Measurements from ENCODE around the gene DMXL2. TPM values are rescaled to one million over a fixed set of nuclear protein-coding genes. Genes with fewer than 3 reads are reported as not detected.

DMXL2 gene
- total and polyA plus RNA-seq, 7 experiments from 2014 or later: 1.1 to 58.3 (median 7.0) TPM

- Histone ChIP-seq H3K27me3 (ENCODE audit: control insufficient read depth in 2 of 2, insufficient read depth in 2 of 2, low read length in 2 of 2) (no peaks in the 10 kb centered on the region), H3K4me1 (ENCODE audit: control insufficient read depth in 2 of 2, insufficient read depth in 2 of 2, low read length in 2 of 2) (no peaks in the 10 kb centered on the region), H3K9me3 (ENCODE audit: control insufficient read depth in 2 of 3, low read length in 3 of 3) (no peaks in the 10 kb centered on the region), H3K4me3 (ENCODE audit: low read length) (no peak overlapping the region), H3K27ac (ENCODE audit: low read depth, low read length) (no peak overlapping the region), H3K36me3 (ENCODE audit: control insufficient read depth in 2 of 3, insufficient read depth in 3 of 3, low read length in 3 of 3) (no peaks in the 10 kb centered on the region)
- Mint-ChIP-seq H3K36me3 (peaks cover 0 to 23% (median 8%) of the 10 kb centered on the region in 5 donors), H3K27ac (no peak overlapping the region), H3K9me3 (no peaks in the 10 kb centered on the region), H3K27me3 (no peaks in the 10 kb centered on the region), H3K4me3 (no peak overlapping the region), H3K4me1 (no peaks in the 10 kb centered on the region)
- DNase-seq (no peak), ATAC-seq (no peak)
- intact Hi-C loops (cut with micrococcal nuclease): no loop called here
- CTCF ChIA-PET: interaction anchor here (1.0 kb wide), 1 partner anchor 34 kb away, joined by 3 read pairs; no protein-coding TSS in a partner anchor
- POLR2A ChIA-PET: no interaction called here
Observed at GRCh38 chr15:51503003-51503402, 119.6 kb downstream of the DMXL2 start.

DNA sequence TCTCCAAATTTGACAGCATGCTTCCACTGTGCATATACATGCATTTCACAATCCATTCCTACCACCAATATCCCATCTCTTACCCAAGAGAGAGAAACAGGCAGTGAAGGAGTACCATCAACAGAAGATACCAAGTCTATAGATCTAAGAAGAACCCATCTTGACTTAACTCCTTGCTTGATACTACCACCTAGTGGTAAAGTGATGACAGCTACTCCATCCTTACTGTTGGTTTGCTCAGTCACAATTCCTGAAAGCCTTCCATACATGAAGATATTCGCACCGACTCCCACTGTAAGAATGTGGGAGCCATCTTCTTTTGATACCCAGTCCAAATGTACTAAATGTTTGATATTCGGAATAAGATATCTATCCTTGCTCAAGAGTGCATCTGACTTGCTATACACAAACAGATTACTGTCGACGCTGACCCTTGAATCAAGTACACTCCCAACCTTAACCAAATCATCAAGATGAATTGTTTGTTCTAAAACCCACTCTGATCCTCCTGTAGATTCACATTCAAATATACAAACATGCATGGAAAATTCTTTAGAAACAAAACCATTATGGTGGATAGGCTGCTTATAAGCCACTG is 123.1 kb downstream of the DMXL2 start:
- H3K4me1 Mint-ChIP-seq: peaks cover 0 to 6% (median 1%) of the 10 kb centered on the region in 7 donors
- H3K9me3 ChIP-seq (ENCODE audit: control insufficient read depth in 2 of 3, low read length in 3 of 3): no peaks in the 10 kb centered on the region
- CTCF ChIA-PET: interaction anchor here (0.8 to 1.4 kb wide), 2 partner anchors 37 to 336 kb away, joined by 4 read pairs; no protein-coding TSS in a partner anchor
- peak in 1 of 9 donors; percentile 7 for DNase-seq
- H3K9me3 Mint-ChIP-seq: no peaks in the 10 kb centered on the region
- H3K27ac Mint-ChIP-seq: no peak overlapping the region
- H3K4me3 ChIP-seq (ENCODE audit: low read length): no peak overlapping the region
- H3K4me3 Mint-ChIP-seq: no peak overlapping the region
- ATAC-seq: no peak
- H3K27me3 ChIP-seq (ENCODE audit: control insufficient read depth in 2 of 2, insufficient read depth in 2 of 2, low read length in 2 of 2): no peaks in the 10 kb centered on the region
- intact Hi-C loops (cut with micrococcal nuclease): loop anchor here in 1 of 2 donors (10.0 kb wide), 1 partner anchor 335 kb away; no protein-coding TSS in a partner anchor
- no peaks in the 10 kb centered on the region for H3K36me3 ChIP-seq (ENCODE audit: control insufficient read depth in 2 of 3, insufficient read depth in 3 of 3, low read length in 3 of 3)
- no peak overlapping the region for H3K27ac ChIP-seq (ENCODE audit: low read depth, low read length)
- no peaks in the 10 kb centered on the region for H3K27me3 Mint-ChIP-seq
- H3K36me3 Mint-ChIP-seq: peaks cover 0 to 17% (median 8%) of the 10 kb centered on the region in 5 donors
- POLR2A ChIA-PET: no interaction called here
- no peaks in the 10 kb centered on the region for H3K4me1 ChIP-seq (ENCODE audit: control insufficient read depth in 2 of 2, insufficient read depth in 2 of 2, low read length in 2 of 2)

GRCh38 chr15:51497806-51498205 is 124.8 kb downstream of the DMXL2 start:
- ATAC-seq (no peak), DNase-seq (no peak)
- Mint-ChIP-seq H3K27me3 (no peaks in the 10 kb centered on the region), H3K9me3 (no peaks in the 10 kb centered on the region), H3K4me3 (no peak overlapping the region), H3K4me1 (peaks cover 0 to 10% (median 2%) of the 10 kb centered on the region in 7 donors), H3K27ac (no peak overlapping the region), H3K36me3 (peaks cover 0 to 17% (median 8%) of the 10 kb centered on the region in 5 donors)
- H3K4me3 ChIP-seq (ENCODE audit: low read length): no peak overlapping the region
- H3K36me3 ChIP-seq (ENCODE audit: control insufficient read depth in 2 of 3, insufficient read depth in 3 of 3, low read length in 3 of 3): no peaks in the 10 kb centered on the region
- intact Hi-C loops (cut with micrococcal nuclease): loop anchor here in 1 of 2 donors (10.0 kb wide), 1 partner anchor 333 kb away; no protein-coding TSS in a partner anchor
- CTCF ChIA-PET: no interaction called here
- POLR2A ChIA-PET: no interaction called here
- no peaks in the 10 kb centered on the region for H3K9me3 ChIP-seq (ENCODE audit: control insufficient read depth in 2 of 3, low read length in 3 of 3)
- H3K4me1 ChIP-seq (ENCODE audit: control insufficient read depth in 2 of 2, insufficient read depth in 2 of 2, low read length in 2 of 2): no peaks in the 10 kb centered on the region
- H3K27me3 ChIP-seq (ENCODE audit: control insufficient read depth in 2 of 2, insufficient read depth in 2 of 2, low read length in 2 of 2): no peaks in the 10 kb centered on the region
- no peak overlapping the region for H3K27ac ChIP-seq (ENCODE audit: low read depth, low read length)

- H3K4me3 ChIP-seq (ENCODE audit: low read length): no peak overlapping the region
- no peaks in the 10 kb centered on the region for H3K4me1 ChIP-seq (ENCODE audit: control insufficient read depth in 2 of 2, insufficient read depth in 2 of 2, low read length in 2 of 2)
- no peaks in the 10 kb centered on the region for H3K27me3 ChIP-seq (ENCODE audit: control insufficient read depth in 2 of 2, insufficient read depth in 2 of 2, low read length in 2 of 2)
- DNase-seq (no peak), ATAC-seq (no peak)
- Mint-ChIP-seq H3K36me3 (peaks cover 0 to 15% (median 8%) of the 10 kb centered on the region in 5 donors), H3K9me3 (no peaks in the 10 kb centered on the region), H3K27ac (no peak overlapping the region), H3K4me1 (peaks cover 0 to 10% (median 2%) of the 10 kb centered on the region in 7 donors), H3K4me3 (no peak overlapping the region), H3K27me3 (no peaks in the 10 kb centered on the region)
- intact Hi-C loops (cut with micrococcal nuclease): loop anchor here in 1 of 2 donors (10.0 kb wide), 1 partner anchor 331 kb away; no protein-coding TSS in a partner anchor
- ChIA-PET CTCF (no interaction called here), POLR2A (no interaction called here)
- no peaks in the 10 kb centered on the region for H3K36me3 ChIP-seq (ENCODE audit: control insufficient read depth in 2 of 3, insufficient read depth in 3 of 3, low read length in 3 of 3)
- no peaks in the 10 kb centered on the region for H3K9me3 ChIP-seq (ENCODE audit: control insufficient read depth in 2 of 3, low read length in 3 of 3)
- H3K27ac ChIP-seq (ENCODE audit: low read depth, low read length): no peak overlapping the region
Observed at GRCh38 chr15:51496246-51496645, 126.3 kb downstream of the DMXL2 start.

DNA sequence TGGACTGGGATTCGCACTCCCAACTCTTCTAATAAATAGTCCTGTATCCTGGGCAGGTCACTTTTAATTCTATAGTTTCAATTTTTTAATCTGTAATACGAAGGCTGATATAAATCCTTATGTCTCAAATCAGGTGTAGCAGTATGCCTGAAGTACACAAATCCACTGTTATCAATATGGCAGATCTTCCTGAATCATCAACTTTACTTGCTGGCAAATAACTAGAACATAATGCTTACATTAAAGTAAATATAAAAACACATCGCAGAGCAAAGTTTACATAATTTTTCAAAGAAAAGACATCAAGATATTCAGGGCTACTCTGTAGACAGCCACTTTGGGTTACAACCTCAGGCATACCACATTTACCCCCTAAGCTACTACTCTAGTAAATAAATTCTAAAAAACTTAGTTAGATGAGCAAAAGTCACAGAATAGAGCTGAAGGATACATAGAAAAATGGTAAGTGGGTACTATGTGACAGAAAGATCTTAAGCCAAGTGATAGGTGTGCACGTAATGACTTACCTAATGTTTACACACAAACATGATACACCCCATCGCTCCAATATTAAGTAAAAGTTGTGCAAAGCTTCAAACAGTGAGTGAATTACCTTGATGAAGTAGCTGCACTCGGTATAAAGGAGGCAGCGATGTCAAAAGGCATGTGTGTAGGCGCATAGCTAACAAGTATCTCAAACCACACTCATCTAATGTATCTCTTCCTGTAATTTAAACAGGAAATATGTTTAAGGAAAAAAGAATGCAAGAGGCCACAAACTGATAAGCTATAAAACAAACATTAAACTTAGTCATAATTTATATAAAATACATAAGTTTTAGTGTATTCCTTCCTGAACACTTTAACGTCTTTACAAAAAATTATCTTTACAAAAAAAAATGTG is 127.9 kb downstream of the DMXL2 start:
- no peaks in the 10 kb centered on the region for H3K27me3 Mint-ChIP-seq

GRCh38 chr15:51493892-51494291 is 128.7 kb downstream of the DMXL2 start:
- CTCF ChIA-PET: no interaction called here
- DNase-seq (no peak), ATAC-seq (no peak)
- no peaks in the 10 kb centered on the region for H3K27me3 ChIP-seq (ENCODE audit: control insufficient read depth in 2 of 2, insufficient read depth in 2 of 2, low read length in 2 of 2)
- Mint-ChIP-seq H3K9me3 (no peaks in the 10 kb centered on the region), H3K36me3 (peaks cover 0 to 19% (median 14%) of the 10 kb centered on the region in 5 donors), H3K27me3 (no peaks in the 10 kb centered on the region), H3K4me1 (peaks cover 0 to 10% (median 2%) of the 10 kb centered on the region in 7 donors), H3K4me3 (no peak overlapping the region), H3K27ac (no peak overlapping the region)
- no peak overlapping the region for H3K27ac ChIP-seq (ENCODE audit: low read depth, low read length)
- no peaks in the 10 kb centered on the region for H3K36me3 ChIP-seq (ENCODE audit: control insufficient read depth in 2 of 3, insufficient read depth in 3 of 3, low read length in 3 of 3)
- no peaks in the 10 kb centered on the region for H3K9me3 ChIP-seq (ENCODE audit: control insufficient read depth in 2 of 3, low read length in 3 of 3)
- H3K4me1 ChIP-seq (ENCODE audit: control insufficient read depth in 2 of 2, insufficient read depth in 2 of 2, low read length in 2 of 2): no peaks in the 10 kb centered on the region
- POLR2A ChIA-PET: no interaction called here
- intact Hi-C loops (cut with micrococcal nuclease): loop anchor here in 1 of 2 donors (10.0 kb wide), 1 partner anchor 329 kb away; no protein-coding TSS in a partner anchor
- H3K4me3 ChIP-seq (ENCODE audit: low read length): no peak overlapping the region

More for the DNA sequence above, 127.9 kb downstream of the DMXL2 start:
- Histone ChIP-seq H3K27me3 (ENCODE audit: control insufficient read depth in 2 of 2, insufficient read depth in 2 of 2, low read length in 2 of 2) (no peaks in the 10 kb centered on the region), H3K9me3 (ENCODE audit: control insufficient read depth in 2 of 3, low read length in 3 of 3) (no peaks in the 10 kb centered on the region), H3K36me3 (ENCODE audit: control insufficient read depth in 2 of 3, insufficient read depth in 3 of 3, low read length in 3 of 3) (no peaks in the 10 kb centered on the region), H3K27ac (ENCODE audit: low read depth, low read length) (no peak overlapping the region), H3K4me3 (ENCODE audit: low read length) (no peak overlapping the region), H3K4me1 (ENCODE audit: control insufficient read depth in 2 of 2, insufficient read depth in 2 of 2, low read length in 2 of 2) (no peaks in the 10 kb centered on the region)
- H3K4me1 Mint-ChIP-seq: peaks cover 0 to 10% (median 2%) of the 10 kb centered on the region in 7 donors
- DNase-seq (no peak), ATAC-seq (no peak)
- H3K9me3 Mint-ChIP-seq: no peaks in the 10 kb centered on the region
- intact Hi-C loops (cut with micrococcal nuclease): loop anchor here in 1 of 2 donors (10.0 kb wide), 1 partner anchor 330 kb away; no protein-coding TSS in a partner anchor
- H3K27ac Mint-ChIP-seq: peak overlapping the region in 1 of 9 donors; percentile 10
- H3K4me3 Mint-ChIP-seq: no peak overlapping the region
- POLR2A ChIA-PET: no interaction called here
- H3K36me3 Mint-ChIP-seq: peaks cover 0 to 18% (median 10%) of the 10 kb centered on the region in 5 donors
- CTCF ChIA-PET: no interaction called here

All from naive thymus-derived CD4-positive, alpha-beta T cell (primary cell).